Endothelial cell of hepatic sinusoid (primary cell): Measurements from ENCODE around the gene GRIP2.

Source experiments
- in situ Hi-C: cut with HindIII; loops from 2 replicates; pipeline ENCODE4 v1.10.0; 2017; ENCODE audit warnings: low sequenced_read_pairs

The GRIP2 gene

GRCh38 chr3:14472471-14473351, 67.4 kb downstream of the GRIP2 start:
- in situ Hi-C loops = no loop called here

GRCh38 chr3:14471690-14472089, 68.5 kb downstream of the GRIP2 start:
- in situ Hi-C loops = no loop called here

GRCh38 chr3:14471016-14471415, 69.1 kb downstream of the GRIP2 start:
- in situ Hi-C loops = no loop called here

- in situ Hi-C loops = no loop called here
These were observed 69.7 kb downstream of the GRIP2 start for GRCh38 chr3:14470461-14470860.

- in situ Hi-C loops = no loop called here
These were observed 71.5 kb downstream of the GRIP2 start for GRCh38 chr3:14468621-14468981.

GRCh38 chr3:14467814-14468620, 72.1 kb downstream of the GRIP2 start:
- in situ Hi-C loops = no loop called here

GRCh38 chr3:14466179-14466903, 73.8 kb downstream of the GRIP2 start:
- in situ Hi-C loops = no loop called here

- in situ Hi-C loops = no loop called here
These were observed 74.7 kb downstream of the GRIP2 start for GRCh38 chr3:14465425-14465824.

GRCh38 chr3:14464521-14464920, 75.6 kb downstream of the GRIP2 start:
- in situ Hi-C loops = no loop called here

GRCh38 chr3:14464141-14464465, 76.0 kb downstream of the GRIP2 start:
- in situ Hi-C loops = no loop called here

- in situ Hi-C loops = no loop called here
These were observed 76.6 kb downstream of the GRIP2 start for GRCh38 chr3:14463330-14464140.

GRCh38 chr3:14462738-14463137, 77.4 kb downstream of the GRIP2 start:
- in situ Hi-C loops = no loop called here

GRCh38 chr3:14461748-14462324, 78.3 kb downstream of the GRIP2 start:
- in situ Hi-C loops = no loop called here

- in situ Hi-C loops = no loop called here
These were observed 79.0 kb downstream of the GRIP2 start for GRCh38 chr3:14461006-14461747.

GRCh38 chr3:14460342-14461005, 79.7 kb downstream of the GRIP2 start:
- in situ Hi-C loops = no loop called here

GRCh38 chr3:14459787-14460186, 80.4 kb downstream of the GRIP2 start:
- in situ Hi-C loops = loop anchor here (10.0 kb wide), 1 partner anchor 255 kb away; no protein-coding TSS in a partner anchor

- in situ Hi-C loops = loop anchor here (10.0 kb wide), 1 partner anchor 255 kb away; no protein-coding TSS in a partner anchor
These were observed 80.8 kb downstream of the GRIP2 start for GRCh38 chr3:14459384-14459783.

- in situ Hi-C loops = loop anchor here (10.0 kb wide), 1 partner anchor 254 kb away; no protein-coding TSS in a partner anchor
These were observed 81.5 kb downstream of the GRIP2 start for GRCh38 chr3:14458434-14459275.
